ENCODE data around the gene NEK8.

Gene NEK8

DNA sequence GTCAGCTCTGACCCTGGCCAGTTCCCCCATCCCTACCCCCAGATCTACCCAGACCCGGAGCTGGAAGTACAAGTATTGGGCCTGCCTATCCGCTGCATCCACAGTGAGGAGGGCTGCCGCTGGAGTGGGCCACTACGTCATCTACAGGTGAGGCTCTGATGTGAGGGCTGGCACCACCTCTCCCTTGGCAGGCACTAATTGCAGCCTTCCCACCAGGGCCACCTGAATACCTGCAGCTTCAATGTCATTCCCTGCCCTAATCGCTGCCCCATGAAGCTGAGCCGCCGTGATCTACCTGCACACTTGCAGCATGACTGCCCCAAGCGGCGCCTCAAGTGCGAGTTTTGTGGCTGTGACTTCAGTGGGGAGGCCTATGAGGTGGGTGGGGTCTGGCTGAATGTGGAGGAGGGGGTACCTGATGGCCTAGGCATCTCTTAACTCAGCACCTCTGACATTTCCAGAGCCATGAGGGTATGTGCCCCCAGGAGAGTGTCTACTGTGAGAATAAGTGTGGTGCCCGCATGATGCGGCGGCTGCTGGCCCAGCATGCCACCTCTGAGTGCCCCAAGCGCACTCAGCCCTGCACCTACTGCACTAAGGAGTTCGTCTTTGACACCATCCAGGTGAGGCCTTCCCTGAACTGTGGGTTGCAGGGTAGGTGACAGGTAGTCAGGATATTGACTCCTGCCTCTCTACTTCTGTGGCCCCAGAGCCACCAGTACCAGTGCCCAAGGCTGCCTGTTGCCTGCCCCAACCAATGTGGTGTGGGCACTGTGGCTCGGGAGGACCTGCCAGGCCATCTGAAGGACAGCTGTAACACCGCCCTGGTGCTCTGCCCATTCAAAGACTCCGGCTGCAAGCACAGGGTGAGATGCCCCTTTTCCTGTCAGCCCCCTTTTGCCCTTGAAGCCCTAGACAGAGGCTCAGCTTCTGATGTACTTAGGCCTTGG is 19.5 kb downstream of the NEK8 start:
- H3K9me3 ChIP-seq (ENCODE audit: control insufficient read depth, low read length), result no peaks in the 10 kb centered on the region
- peaks cover 19% of the 10 kb centered on the region for H3K4me1 ChIP-seq (ENCODE audit: control insufficient read depth, insufficient read depth, low read length, poor library complexity, severe bottlenecking)
- no peak overlapping the region for H3K4me3 ChIP-seq (ENCODE audit: extremely low read depth, insufficient read depth, low read length, poor library complexity, severe bottlenecking)
- 90 to 94% methylated on average over 14 to 17 of the region's 18 CpGs for WGBS, 2 experiments (ENCODE audit: insufficient coverage in 2 of 2)
- H3K36me3 ChIP-seq (ENCODE audit: control insufficient read depth, insufficient read depth, low read length), result peaks cover 76% of the 10 kb centered on the region
- H3K27ac ChIP-seq (ENCODE audit: low read depth, low read length, severe bottlenecking), result no peak overlapping the region

DNA sequence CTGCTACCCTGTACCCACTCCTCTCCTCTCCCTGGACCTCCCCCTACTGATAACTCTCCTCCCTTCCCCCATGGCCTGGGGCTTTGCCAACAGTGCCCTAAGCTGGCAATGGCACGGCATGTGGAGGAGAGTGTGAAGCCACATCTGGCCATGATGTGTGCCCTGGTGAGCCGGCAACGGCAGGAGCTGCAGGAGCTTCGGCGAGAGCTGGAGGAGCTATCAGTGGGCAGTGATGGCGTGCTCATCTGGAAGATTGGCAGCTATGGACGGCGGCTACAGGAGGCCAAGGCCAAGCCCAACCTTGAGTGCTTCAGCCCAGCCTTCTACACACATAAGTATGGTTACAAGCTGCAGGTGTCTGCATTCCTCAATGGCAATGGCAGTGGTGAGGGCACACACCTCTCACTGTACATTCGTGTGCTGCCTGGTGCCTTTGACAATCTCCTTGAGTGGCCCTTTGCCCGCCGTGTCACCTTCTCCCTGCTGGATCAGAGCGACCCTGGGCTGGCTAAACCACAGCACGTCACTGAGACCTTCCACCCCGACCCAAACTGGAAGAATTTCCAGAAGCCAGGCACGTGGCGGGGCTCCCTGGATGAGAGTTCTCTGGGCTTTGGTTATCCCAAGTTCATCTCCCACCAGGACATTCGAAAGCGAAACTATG is 20.4 kb downstream of the NEK8 start:
- peaks cover 79% of the 10 kb centered on the region for H3K36me3 ChIP-seq (ENCODE audit: control insufficient read depth, insufficient read depth, low read length)

DNA sequence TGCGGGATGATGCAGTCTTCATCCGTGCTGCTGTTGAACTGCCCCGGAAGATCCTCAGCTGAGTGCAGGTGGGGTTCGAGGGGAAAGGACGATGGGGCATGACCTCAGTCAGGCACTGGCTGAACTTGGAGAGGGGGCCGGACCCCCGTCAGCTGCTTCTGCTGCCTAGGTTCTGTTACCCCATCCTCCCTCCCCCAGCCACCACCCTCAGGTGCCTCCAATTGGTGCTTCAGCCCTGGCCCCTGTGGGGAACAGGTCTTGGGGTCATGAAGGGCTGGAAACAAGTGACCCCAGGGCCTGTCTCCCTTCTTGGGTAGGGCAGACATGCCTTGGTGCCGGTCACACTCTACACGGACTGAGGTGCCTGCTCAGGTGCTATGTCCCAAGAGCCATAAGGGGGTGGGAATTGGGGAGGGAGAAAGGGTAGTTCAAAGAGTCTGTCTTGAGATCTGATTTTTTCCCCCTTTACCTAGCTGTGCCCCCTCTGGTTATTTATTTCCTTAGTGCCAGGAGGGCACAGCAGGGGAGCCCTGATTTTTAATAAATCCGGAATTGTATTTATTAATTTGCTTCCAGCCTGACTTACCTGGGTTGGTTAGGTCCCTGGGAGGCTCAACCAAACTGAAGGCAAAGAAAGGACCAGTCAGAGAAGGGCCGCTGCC is 21.1 kb downstream of the NEK8 start:
- Histone ChIP-seq H3K4me1 (ENCODE audit: control insufficient read depth, insufficient read depth, low read length, poor library complexity, severe bottlenecking) (peaks cover 19% of the 10 kb centered on the region), H3K27ac (ENCODE audit: low read depth, low read length, severe bottlenecking) (no peak overlapping the region), H3K4me3 (ENCODE audit: extremely low read depth, insufficient read depth, low read length, poor library complexity, severe bottlenecking) (no peak overlapping the region), H3K9me3 (ENCODE audit: control insufficient read depth, low read length) (no peaks in the 10 kb centered on the region), H3K36me3 (ENCODE audit: control insufficient read depth, insufficient read depth, low read length) (peaks cover 83% of the 10 kb centered on the region)
- WGBS, 2 experiments (ENCODE audit: insufficient coverage in 2 of 2), result 69 to 73% methylated on average over 7 to 9 of the region's 11 CpGs

More for the DNA sequence above, 20.4 kb downstream of the NEK8 start:
- 95 to 96% methylated on average over 17 to 18 of the region's 18 CpGs for WGBS, 2 experiments (ENCODE audit: insufficient coverage in 2 of 2)
- H3K4me3 ChIP-seq (ENCODE audit: extremely low read depth, insufficient read depth, low read length, poor library complexity, severe bottlenecking), result no peak overlapping the region
- peaks cover 19% of the 10 kb centered on the region for H3K4me1 ChIP-seq (ENCODE audit: control insufficient read depth, insufficient read depth, low read length, poor library complexity, severe bottlenecking)
- H3K27ac ChIP-seq (ENCODE audit: low read depth, low read length, severe bottlenecking), result no peak overlapping the region
- no peaks in the 10 kb centered on the region for H3K9me3 ChIP-seq (ENCODE audit: control insufficient read depth, low read length)

DNA sequence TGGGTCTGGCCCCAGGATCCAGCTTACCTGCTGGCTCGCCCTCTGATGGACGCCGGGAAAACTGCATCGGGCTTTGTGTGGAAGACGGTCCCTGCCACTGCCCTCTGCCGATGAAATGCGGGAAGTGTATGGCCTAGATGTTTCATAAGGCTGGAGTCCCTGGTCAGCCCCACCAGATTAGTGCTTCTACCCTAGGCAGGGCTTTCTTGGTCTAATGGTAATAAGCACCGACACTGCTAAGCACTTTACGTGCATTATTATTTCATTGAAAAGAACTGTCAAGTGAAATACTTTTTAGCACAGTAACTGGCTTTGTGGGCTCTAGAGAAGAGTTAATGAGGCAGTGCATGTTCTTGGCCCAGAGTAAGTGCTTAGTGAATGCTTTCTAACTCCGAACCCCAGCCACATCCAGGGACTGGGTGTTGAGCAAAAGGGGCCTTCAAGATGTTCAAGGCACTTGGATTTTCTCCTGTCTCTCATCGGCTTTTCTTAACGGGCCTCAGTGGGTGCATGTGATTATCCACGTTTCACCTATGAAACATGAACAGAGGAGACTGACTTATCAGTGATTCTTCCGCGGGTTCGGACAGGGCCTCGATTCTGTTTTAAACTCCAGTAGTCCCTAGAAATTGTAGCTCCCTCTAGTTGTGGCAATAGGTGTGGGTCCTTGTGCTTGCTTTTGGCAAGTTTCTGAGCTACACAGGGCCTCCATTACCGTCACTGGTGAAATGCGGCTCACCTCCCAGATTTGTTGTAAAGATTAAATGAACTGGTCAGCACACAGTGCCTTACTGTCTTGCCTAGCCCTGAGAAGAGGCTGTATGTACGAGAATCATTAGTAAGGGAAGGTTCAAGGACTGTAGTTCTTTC is 21.8 kb downstream of the NEK8 start:
- Histone ChIP-seq H3K9me3 (ENCODE audit: control insufficient read depth, low read length) (no peaks in the 10 kb centered on the region), H3K4me3 (ENCODE audit: extremely low read depth, insufficient read depth, low read length, poor library complexity, severe bottlenecking) (no peak overlapping the region), H3K27ac (ENCODE audit: low read depth, low read length, severe bottlenecking) (no peak overlapping the region), H3K36me3 (ENCODE audit: control insufficient read depth, insufficient read depth, low read length) (peaks cover 78% of the 10 kb centered on the region), H3K4me1 (ENCODE audit: control insufficient read depth, insufficient read depth, low read length, poor library complexity, severe bottlenecking) (peaks cover 23% of the 10 kb centered on the region)
- WGBS, 2 experiments (ENCODE audit: insufficient coverage in 2 of 2), result 55 to 62% methylated on average over 18 to 19 of the region's 20 CpGs

DNA sequence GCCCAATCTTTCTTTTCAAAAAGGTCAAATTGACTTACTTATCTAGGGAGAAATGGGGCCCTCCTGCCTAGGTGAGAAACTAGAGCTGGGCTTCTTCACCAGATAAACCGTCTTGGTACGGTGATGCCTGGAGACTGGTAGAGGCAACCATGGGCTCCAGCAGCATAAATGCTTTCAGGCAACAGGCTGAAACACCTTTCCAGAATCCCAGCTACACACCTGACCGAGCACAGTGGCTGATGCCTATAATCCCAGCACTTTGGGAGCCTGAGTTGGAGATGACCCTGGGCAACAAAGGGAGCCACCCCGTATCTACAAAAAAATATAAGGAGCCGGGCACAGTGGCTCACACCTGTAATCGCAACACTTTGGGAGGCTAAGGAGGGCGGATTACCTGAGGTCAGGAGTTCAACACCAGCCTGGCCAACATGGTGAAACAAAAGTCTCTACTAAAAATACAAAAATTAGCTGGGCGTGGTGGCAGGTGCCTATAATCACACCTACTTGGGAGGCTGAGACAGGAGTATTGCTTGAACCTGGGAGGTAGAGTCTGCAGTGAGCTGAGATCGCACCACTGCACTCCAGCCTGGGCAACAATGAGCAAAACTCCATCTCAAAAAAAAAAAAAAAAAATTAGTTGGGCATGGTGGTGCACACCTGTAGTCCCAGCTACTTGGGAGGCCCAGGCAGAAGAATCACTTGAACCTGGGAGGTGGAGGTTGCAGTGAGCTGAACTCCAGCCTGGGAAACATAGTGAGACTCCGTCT is 23.2 kb downstream of the NEK8 start:
- 96 to 97% methylated on average over 8 to 9 of the region's 10 CpGs for WGBS, 2 experiments (ENCODE audit: insufficient coverage in 2 of 2)
- no peaks in the 10 kb centered on the region for H3K9me3 ChIP-seq (ENCODE audit: control insufficient read depth, low read length)
- H3K4me1 ChIP-seq (ENCODE audit: control insufficient read depth, insufficient read depth, low read length, poor library complexity, severe bottlenecking), result peaks cover 17% of the 10 kb centered on the region
- H3K36me3 ChIP-seq (ENCODE audit: control insufficient read depth, insufficient read depth, low read length), result peaks cover 72% of the 10 kb centered on the region
- no peak overlapping the region for H3K27ac ChIP-seq (ENCODE audit: low read depth, low read length, severe bottlenecking)
- H3K4me3 ChIP-seq (ENCODE audit: extremely low read depth, insufficient read depth, low read length, poor library complexity, severe bottlenecking), result no peak overlapping the region

DNA sequence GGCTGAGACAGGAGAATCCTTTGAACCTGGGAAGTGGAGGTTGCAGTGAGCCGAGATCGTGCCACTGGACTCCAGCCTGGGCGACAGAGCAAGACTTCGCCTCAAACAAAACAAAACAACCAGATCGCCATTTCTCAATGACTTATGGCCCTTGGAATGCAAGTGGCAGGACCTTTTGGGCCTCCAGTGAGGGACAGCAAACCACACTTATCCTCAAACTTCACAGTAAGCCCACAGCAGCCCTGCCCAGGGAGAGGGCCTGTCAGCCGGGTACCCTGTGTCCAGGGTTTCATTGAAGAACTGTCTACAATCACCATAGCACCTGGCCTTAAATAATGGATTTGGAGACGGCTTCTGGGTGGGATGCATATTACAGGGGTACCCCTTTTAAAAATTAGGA is 26.9 kb downstream of the NEK8 start:
- no peaks in the 10 kb centered on the region for H3K9me3 ChIP-seq (ENCODE audit: control insufficient read depth, low read length)
- 82 to 92% methylated on average over 3 to 5 of the region's 7 CpGs for WGBS, 2 experiments (ENCODE audit: insufficient coverage in 2 of 2)
- H3K36me3 ChIP-seq (ENCODE audit: control insufficient read depth, insufficient read depth, low read length), result peaks cover 74% of the 10 kb centered on the region
- H3K4me1 ChIP-seq (ENCODE audit: control insufficient read depth, insufficient read depth, low read length, poor library complexity, severe bottlenecking), result peaks cover 10% of the 10 kb centered on the region
- H3K27ac ChIP-seq (ENCODE audit: low read depth, low read length, severe bottlenecking), result no peak overlapping the region
- H3K4me3 ChIP-seq (ENCODE audit: extremely low read depth, insufficient read depth, low read length, poor library complexity, severe bottlenecking), result no peak overlapping the region

DNA sequence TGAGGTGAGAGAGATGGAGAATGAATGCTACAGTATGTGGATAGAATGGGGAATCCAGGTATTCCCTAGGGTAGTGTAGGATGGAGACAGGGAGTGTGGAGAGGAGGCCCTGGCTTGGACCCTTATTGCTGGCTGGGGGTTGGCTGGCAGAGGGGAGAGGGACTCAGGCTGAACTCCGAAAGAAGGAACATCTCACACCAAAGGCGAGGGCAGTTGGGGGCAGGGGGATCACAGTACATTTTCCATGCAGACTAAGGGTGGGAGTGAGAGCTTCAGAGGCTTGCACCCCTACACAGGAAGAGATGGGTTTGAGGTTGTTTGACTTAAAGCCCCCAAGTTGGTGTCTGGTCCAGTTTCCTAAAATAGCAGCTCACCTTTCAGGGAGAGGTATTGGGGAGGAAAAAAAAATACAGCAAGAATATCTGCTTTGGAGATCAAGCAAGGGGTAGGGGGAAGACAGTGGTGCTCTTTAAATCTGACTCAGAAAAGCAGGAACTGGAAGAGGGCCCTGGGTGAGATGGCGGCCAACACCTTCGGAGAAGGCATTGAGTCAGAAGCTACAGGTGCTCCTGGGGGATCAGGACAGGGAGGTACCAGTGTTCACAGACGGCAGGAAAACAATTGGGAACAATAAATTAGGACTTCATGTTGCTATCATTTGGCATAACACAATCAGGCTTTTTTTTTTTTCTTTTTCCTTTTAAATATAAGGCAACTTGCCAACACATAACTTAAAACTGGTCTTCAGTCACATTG is 27.6 kb downstream of the NEK8 start:
- Histone ChIP-seq H3K27ac (ENCODE audit: low read depth, low read length, severe bottlenecking) (no peak overlapping the region), H3K4me1 (ENCODE audit: control insufficient read depth, insufficient read depth, low read length, poor library complexity, severe bottlenecking) (peaks cover 10% of the 10 kb centered on the region), H3K9me3 (ENCODE audit: control insufficient read depth, low read length) (no peaks in the 10 kb centered on the region), H3K4me3 (ENCODE audit: extremely low read depth, insufficient read depth, low read length, poor library complexity, severe bottlenecking) (no peak overlapping the region), H3K36me3 (ENCODE audit: control insufficient read depth, insufficient read depth, low read length) (peaks cover 67% of the 10 kb centered on the region)
- 89 to 93% methylated on average over 2 to 3 of the region's 5 CpGs for WGBS, 2 experiments (ENCODE audit: insufficient coverage in 2 of 2)

DNA sequence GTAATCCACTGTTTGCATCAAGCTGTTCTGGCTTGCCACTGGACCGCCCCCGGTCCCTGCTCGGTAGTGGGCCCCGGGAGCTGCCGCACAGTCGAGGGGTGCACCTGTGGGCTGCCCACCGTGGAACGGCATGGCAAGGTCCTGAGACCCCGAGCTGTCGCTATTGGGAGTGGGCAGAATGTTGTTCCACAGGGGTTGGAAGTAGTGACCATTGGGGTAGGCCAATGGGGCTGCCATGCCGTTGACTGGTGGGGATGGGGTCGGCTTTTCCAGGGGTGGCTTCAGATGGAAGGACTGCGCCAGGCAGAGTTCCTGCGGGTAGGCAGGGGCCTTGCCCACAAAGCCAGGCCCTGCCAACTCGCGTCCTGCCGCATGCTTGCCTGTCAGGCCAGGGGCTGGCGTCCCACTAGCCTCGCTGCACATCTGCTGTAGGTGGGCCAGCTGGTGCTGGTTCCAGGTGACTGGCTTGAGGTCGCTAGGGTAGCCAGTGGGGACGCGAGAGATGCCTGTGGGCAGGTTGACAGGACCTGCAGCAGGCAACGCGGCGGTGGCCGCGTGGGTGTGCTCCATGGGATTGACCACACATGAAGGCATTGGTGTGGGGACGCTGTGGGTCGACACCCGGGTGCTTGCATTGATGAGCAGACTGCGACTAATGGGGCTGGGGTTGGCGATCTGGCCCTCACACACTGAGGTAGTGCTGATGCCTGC is 30.0 kb downstream of the NEK8 start:
- 95 to 97% methylated on average over 32 of the region's 32 CpGs for WGBS, 2 experiments (ENCODE audit: insufficient coverage in 2 of 2)
- Histone ChIP-seq H3K4me1 (ENCODE audit: control insufficient read depth, insufficient read depth, low read length, poor library complexity, severe bottlenecking) (peaks cover 10% of the 10 kb centered on the region), H3K4me3 (ENCODE audit: extremely low read depth, insufficient read depth, low read length, poor library complexity, severe bottlenecking) (no peak overlapping the region), H3K27ac (ENCODE audit: low read depth, low read length, severe bottlenecking) (no peak overlapping the region), H3K36me3 (ENCODE audit: control insufficient read depth, insufficient read depth, low read length) (peaks cover 70% of the 10 kb centered on the region), H3K9me3 (ENCODE audit: control insufficient read depth, low read length) (no peaks in the 10 kb centered on the region)

All from mesodermal cell (in vitro differentiated cells).